Cerebellar cortex (tissue), 1 donor: ENCODE measurements around the gene KCNH3.

Source experiments
- DNase-seq: peaks from one replicate; pipeline ENCODE4 v3.0.0-alpha.2; 2015; ENCODE audit warnings: low spot score

Gene KCNH3

DNA sequence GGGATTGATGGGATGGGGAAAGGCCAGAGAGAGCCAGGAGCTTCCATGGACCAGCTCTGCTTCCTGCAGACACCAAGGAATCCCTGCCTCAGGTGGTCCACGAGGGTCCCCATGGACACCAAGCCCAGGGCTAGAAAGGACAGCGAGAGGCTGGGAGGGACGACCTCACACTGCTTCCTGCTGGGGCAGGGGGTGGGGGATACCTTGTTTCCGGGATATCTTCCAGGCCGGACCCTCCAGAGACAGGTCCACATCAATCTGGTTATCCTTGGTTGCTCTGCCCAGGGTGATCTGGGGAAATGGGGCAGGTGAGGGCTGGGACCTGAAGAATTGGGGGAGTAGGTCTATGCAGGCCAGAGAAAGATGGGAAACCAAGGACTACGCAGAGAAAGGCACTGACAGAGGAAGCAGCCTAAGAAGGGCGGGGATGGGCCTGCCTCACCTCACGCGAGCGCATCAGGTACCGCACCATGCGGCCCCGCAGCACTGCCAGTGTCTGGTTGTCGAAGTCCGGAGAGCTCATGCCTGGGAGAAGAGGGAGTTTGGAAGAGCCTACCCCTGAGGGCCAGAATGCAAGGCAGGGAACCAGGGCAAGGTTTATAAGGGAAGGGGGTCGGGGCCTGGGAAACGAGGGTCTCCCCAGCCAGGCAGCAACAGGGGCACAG is 20.3 kb downstream of the KCNH3 start:
- DNase-seq, result no peak

- DNase-seq, result no peak
Observed at GRCh38 chr12:49560695-49561094, 21.9 kb downstream of the KCNH3 start.

GRCh38 chr12:49562233-49562632 is 23.4 kb downstream of the KCNH3 start:
- no peak for DNase-seq

DNA sequence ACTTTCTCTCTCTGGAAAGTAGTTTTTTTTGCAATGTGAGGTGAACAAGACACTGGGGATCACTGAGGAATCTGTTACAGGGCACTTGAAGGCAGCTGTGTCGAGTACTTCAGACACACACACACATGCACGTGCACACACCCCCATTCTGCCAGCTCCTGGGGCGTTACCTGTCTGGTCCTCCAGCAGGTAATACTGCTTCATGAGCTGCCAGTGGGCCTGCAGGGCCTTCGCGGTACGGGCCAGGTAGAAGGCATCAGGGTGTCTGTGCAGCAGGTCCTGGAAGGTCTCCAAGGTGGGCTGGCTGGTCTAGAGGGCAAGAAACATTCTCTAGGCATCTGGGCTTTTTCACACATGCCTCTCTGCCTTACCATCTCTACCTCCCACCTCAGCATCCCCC is 24.0 kb downstream of the KCNH3 start:
- DNase-seq, result no peak

GRCh38 chr12:49563951-49564685 is 25.3 kb downstream of the KCNH3 start:
- no peak for DNase-seq

DNA sequence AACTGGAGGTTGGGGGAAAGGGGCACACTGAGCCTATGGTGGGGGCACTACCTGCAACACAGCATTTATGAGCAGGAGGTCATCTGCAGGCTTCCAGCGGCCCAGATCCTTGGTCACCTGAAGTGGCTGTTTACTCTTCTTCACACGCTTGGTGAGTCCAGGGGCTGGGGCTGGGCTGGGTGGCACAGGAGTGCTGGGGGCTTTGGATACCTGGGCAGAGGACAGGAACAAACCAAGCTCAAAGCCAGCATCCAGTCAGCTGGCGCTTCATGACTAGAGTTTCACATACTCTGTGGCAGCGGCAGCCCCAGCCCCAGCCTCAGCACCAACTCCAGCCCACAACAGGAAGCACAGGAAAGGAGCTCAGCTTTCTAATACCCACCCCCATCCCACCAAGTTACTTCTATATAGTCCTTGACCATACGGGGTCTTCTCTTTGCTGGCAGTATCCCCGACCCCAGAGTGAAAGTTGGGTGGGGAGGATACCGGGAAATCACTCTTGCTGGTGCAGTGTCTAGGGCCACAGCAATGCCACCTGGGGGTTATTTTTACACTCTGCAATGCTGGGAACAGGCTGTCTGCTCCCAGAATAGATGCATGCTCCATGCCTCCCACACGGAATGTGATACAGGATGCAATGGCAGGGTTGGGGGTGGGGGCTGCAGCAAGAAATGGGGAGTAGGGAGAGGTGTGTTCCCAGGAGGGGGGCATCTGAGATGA is 26.0 kb downstream of the KCNH3 start:
- DNase-seq, result no peak

- no peak for DNase-seq
Observed at GRCh38 chr12:49565406-49566265, 26.8 kb downstream of the KCNH3 start.

GRCh38 chr12:49566361-49566760 is 27.5 kb downstream of the KCNH3 start:
- DNase-seq, result no peak

- DNase-seq, result no peak
Observed at GRCh38 chr12:49567302-49567610, 28.4 kb downstream of the KCNH3 start.

GRCh38 chr12:49567611-49568441 is 29.0 kb downstream of the KCNH3 start, which contains the start of gene MCRS1:
TSS of gene MCRS1 (minus strand) at chr12:49568142. CDS start at chr12:49566731, 1,411 bp downstream.
- peak; percentile 93 for DNase-seq

GRCh38 chr12:49568442-49569162 is 29.8 kb downstream of the KCNH3 start:
- no peak for DNase-seq

GRCh38 chr12:49577589-49578315 is 38.9 kb downstream of the KCNH3 start:
- no peak for DNase-seq

GRCh38 chr12:49578471-49579112 is 39.8 kb downstream of the KCNH3 start:
- no peak for DNase-seq

DNA sequence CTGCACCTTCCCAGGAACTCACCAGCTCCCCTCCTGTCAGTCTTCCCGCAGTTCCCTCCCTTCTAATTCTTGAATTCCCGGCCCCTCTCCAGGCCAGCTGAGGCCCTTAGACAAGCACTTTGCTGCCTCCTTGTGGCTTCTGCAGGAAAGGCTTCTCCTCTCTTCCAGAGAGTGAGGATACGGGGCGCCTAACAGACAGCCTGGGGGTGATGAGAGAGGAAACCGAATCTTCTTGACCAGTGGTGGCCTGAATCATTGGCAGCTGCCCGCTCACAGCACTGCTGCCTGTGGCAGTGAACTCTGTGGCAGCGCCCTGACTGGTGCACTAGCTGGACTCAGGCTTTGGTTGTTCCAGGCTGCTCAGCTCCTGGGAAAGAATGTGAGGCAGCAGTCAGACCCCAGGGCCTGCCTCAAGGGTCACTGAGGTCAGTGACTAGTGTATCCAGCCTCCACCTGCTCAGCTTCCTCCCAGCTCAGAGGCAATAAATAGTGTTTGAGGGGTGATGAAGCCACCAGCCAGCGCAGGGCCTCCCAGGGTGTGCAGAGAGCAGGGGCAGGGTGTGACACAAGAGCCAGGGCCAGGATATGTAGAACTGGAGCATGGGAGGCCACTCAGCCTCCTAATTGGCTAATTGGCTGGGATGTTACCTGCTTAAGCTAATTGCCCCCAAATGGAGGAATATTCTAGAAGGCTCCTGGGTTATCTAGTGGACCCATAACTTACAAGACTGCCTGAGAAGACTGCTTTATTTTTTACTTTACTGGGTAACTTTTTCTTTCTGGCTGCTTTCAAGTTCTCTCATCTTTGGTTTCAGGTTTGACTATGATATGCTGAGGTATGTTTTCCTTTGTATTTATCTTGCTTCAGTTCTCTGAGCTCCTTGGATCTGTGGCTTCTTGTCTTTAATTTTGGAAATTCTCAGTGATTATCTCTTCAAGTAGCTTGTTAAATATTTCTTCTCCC is 42.0 kb downstream of the KCNH3 start:
- DNase-seq, result peak; percentile 86

GRCh38 chr12:49582201-49582600 is 43.4 kb downstream of the KCNH3 start:
- DNase-seq, result no peak

DNA sequence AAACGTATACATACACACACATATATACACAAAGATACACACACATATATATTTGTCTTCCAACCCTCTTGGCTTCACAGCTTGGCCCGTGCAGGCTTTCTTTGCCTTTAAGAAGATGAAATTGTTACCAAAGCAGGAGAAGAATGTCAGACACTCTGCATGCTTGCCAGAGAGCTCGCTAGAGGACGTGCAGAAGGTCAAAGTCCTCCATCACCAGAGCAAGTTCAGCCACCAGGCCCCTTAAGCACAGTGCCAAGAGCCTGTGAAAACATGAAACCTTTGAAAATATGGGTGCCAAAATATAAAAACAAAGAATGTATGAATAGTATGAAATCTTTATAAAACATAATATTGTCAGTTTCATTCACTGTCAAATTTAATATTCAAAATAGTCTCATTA is 44.0 kb downstream of the KCNH3 start:
- DNase-seq, result no peak

GRCh38 chr12:49583366-49584094 is 44.7 kb downstream of the KCNH3 start:
- DNase-seq, result no peak
